Measurements from ENCODE around the gene MPV17L2. TPM values are rescaled to one million over a fixed set of nuclear protein-coding genes. Genes with fewer than 3 reads are reported as not detected.

The MPV17L2 gene
- total and polyA plus RNA-seq, 2 donors (not counting 3 experiments of a cell fraction or from before 2014, with no cell fraction given), result 13.8 to 27.6 TPM

DNA sequence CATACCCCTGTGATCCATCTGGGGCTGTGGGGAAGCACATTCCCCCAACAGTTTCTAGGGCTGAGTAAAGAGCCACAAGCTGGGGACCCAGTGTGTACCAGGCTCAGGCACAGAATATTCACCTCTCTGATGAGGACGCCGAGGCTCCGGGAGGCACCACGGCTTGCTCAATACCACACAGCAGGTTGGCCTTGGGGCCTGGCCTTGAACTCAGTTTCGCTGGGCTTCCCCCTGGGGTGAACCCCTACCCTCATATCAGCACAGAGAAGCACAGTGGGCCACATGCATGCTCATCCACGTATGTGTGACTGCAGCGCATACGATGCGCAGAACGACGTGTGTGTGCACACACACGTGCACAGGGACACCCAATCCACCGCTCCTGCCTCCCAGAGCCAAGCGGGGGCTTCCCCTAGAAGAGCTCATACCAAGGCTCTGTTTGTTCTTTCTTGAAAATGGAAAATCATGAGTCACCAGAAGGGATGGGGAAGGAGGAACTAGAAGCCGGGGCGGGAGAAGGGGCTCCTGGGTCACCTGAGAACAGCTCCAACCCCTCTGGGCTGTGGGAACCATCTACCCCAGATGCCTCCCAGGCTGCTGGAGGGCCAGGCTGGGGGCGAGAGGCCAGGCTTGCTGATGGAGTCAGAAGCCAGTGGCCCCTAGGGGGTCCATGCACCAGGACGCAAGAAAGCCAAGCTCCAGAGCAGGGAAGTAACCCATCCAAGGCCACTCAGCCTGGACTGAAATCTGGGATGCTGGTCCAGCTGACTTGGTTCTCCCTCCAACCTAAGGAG is 38.1 kb downstream of the MPV17L2 start:
- H3K9ac ChIP-seq (replicated peaks; ENCODE audit: extremely low read depth, insufficient read depth, low read length), result no peak overlapping the region
- CTCF ChIA-PET, result interaction anchor here (1.1 to 2.7 kb wide), 5 partner anchors 21 to 97 kb away, joined by 5 to 15 read pairs (median 7); no protein-coding TSS in a partner anchor
- no peak overlapping the region for H3K27ac ChIP-seq (ENCODE audit: insufficient read depth, low read depth, low read length)
- FAIRE-seq (no peak), DNase-seq (ENCODE audit: low read depth, low spot score) (no peak)
- BruUV-seq (replicated peaks), result no TSS peak
- no peak overlapping the region for H3K4me2 ChIP-seq (ENCODE audit: insufficient read depth, low read length)
- H4K20me1 ChIP-seq (replicated peaks; ENCODE audit: control insufficient read depth, extremely low read depth, insufficient read depth, low read length), result no peaks in the 10 kb centered on the region
- intact Hi-C loops (cut with micrococcal nuclease), result no loop called here
- POLR2A ChIA-PET, result interaction anchor here (0.5 kb wide), 1 partner anchor 48 kb away, joined by 6 read pairs; no protein-coding TSS in a partner anchor
- H3K4me1 ChIP-seq (ENCODE audit: control insufficient read depth, extremely low read depth, insufficient read depth, low read length), result no peaks in the 10 kb centered on the region
- H3K9me3 ChIP-seq (replicated peaks; ENCODE audit: control insufficient read depth, insufficient read depth, low read length), result no peaks in the 10 kb centered on the region
- no peaks in the 10 kb centered on the region for H3K9me1 ChIP-seq (replicated peaks; ENCODE audit: control insufficient read depth, extremely low read depth, insufficient read depth, low read length)
- dilution Hi-C loops (cut with MboI; ENCODE audit: extremely low pct_ligation_motif_present, low sequenced_read_pairs), result no loop called here
- TF ChIP-seq POLR2A (IDR thresholded peaks at IDR 0.05; ENCODE audit: low read depth, low read length), result no peak
- TF ChIP-seq EZH2 (IDR thresholded peaks at IDR 0.05; ENCODE audit: borderline replicate concordance, low read depth, low read length, severe bottlenecking), result no peak
- no peak for TF ChIP-seq GATA2 (IDR thresholded peaks at IDR 0.05; ENCODE audit: insufficient read depth, insufficient read length, low read depth, low read length)
- no peak for TF ChIP-seq MYC (IDR thresholded peaks at IDR 0.05; ENCODE audit: low read depth, low read length)
- TF ChIP-seq, protein P1, sequence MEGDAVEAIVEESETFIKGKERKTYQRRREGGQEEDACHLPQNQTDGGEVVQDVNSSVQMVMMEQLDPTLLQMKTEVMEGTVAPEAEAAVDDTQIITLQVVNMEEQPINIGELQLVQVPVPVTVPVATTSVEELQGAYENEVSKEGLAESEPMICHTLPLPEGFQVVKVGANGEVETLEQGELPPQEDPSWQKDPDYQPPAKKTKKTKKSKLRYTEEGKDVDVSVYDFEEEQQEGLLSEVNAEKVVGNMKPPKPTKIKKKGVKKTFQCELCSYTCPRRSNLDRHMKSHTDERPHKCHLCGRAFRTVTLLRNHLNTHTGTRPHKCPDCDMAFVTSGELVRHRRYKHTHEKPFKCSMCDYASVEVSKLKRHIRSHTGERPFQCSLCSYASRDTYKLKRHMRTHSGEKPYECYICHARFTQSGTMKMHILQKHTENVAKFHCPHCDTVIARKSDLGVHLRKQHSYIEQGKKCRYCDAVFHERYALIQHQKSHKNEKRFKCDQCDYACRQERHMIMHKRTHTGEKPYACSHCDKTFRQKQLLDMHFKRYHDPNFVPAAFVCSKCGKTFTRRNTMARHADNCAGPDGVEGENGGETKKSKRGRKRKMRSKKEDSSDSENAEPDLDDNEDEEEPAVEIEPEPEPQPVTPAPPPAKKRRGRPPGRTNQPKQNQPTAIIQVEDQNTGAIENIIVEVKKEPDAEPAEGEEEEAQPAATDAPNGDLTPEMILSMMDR (IDR thresholded peaks at IDR 0.05; ENCODE audit: extremely low read depth in 1 of 2, insufficient read depth in 1 of 2, low read depth in 1 of 2, low read length in 2 of 2), result no peak
- TF ChIP-seq JUN (IDR thresholded peaks at IDR 0.05; ENCODE audit: borderline replicate concordance, insufficient read depth, insufficient read length, low read depth), result no peak
- TF ChIP-seq, protein P2, sequence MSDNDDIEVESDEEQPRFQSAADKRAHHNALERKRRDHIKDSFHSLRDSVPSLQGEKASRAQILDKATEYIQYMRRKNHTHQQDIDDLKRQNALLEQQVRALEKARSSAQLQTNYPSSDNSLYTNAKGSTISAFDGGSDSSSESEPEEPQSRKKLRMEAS (IDR thresholded peaks at IDR 0.05; ENCODE audit: insufficient read depth, insufficient read length), result no peak
- TF ChIP-seq FOS (IDR thresholded peaks at IDR 0.05; ENCODE audit: borderline replicate concordance, insufficient read depth, low read length), result no peak
- no peaks in the 10 kb centered on the region for H3K36me3 ChIP-seq (ENCODE audit: control insufficient read depth in 2 of 2, extremely low read depth in 1 of 2, insufficient read depth in 2 of 2, low read length in 2 of 2)
- H3K79me2 ChIP-seq (ENCODE audit: control insufficient read depth, insufficient read depth, low read length), result no peaks in the 10 kb centered on the region
- H2AFZ ChIP-seq (ENCODE audit: low read depth, low read length), result no peak overlapping the region
- peaks cover 0 to 8% of the 10 kb centered on the region in 2 experiments for H3K27me3 ChIP-seq (ENCODE audit: control insufficient read depth in 2 of 2, insufficient read depth in 2 of 2, low read length in 2 of 2)
- no peak overlapping the region for H3K4me3 ChIP-seq (replicated peaks in 1 of 3; ENCODE audit: insufficient read depth in 1 of 3, low read depth in 1 of 3, low read length in 3 of 3)
